K562 (cell line): ENCODE results near the gene TNPO3. TPM values are rescaled to one million over a fixed set of nuclear protein-coding genes. Genes with fewer than 3 reads are reported as not detected.

Source experiments
- ATAC-seq: fragments of 200-7000 bp; cut with Tn5 transposase; 3 replicates; pipeline ENCODE4 v1.9.1; 2020; ENCODE audit warnings: moderate library complexity
- BruUV-seq: library from RNA; stranded (reverse); fragments of 400-500 nt; replicated peaks from 2 replicates; lab custom pipeline; 2021; lab: Mats Ljungman, UMichigan
- CTCF ChIA-PET: fragments of 300-600 bp; formaldehyde crosslinking; extraction: SDS; loops from one replicate; lab custom pipeline; 2021; ENCODE audit warnings: low intra/inter-chr PET ratio; lab: Yijun Ruan, JAX
- POLR2A ChIA-PET: fragments of 300-600, 350-650 bp; sonication (Branson Sonifier 250); formaldehyde crosslinking; extraction: SDS; loops from one replicate; lab custom pipeline; 2021; ENCODE audit warnings: antibody characterized with exemption, inconsistent platforms; lab: Yijun Ruan, JAX
- DNase-seq, 4 experiments: peaks; one replicate each; pipeline versions ENCODE4 v3.0.0 to v3.0.0-alpha.2; 2011 to 2018; ENCODE audit warnings: low spot score in 3 of 4, mixed read lengths in 3 of 4; ENCODE audit errors: extremely low read depth in 1 of 4
- FAIRE-seq: peaks from 2 replicates; lab custom pipeline; 2011; peaks lifted over from hg19 to GRCh38; lab: Jason Lieb, UNC
- H2AFZ ChIP-seq: 2 replicates; pipeline ENCODE4 v1.6.0; 2011; ENCODE audit warnings: low read depth, low read length, control low read depth, inconsistent platforms
- H3K27ac ChIP-seq: fragments of 200-600 bp; 3 replicates; pipeline ENCODE4 v1.8.0; 2011; ENCODE audit warnings: low read depth, mild to moderate bottlenecking, control low read depth, inconsistent platforms, low read length, moderate library complexity, mixed read lengths; ENCODE audit errors: extremely low read depth
- H3K27me3 ChIP-seq, 2 experiments: fragments of 300-600 bp in 1 of 2; 2 replicates in 1 of 2; 3 replicates in 1 of 2; pipeline versions ENCODE4 v1.6.0 to v1.8.0; 2011; ENCODE audit warnings: inconsistent platforms in 2 of 2, low read length in 2 of 2, mild to moderate bottlenecking in 1 of 2, mixed read lengths in 1 of 2, moderate library complexity in 1 of 2; ENCODE audit not compliant: control insufficient read depth in 2 of 2, insufficient read depth in 2 of 2
- H3K36me3 ChIP-seq: fragments of 300-600 bp; 3 replicates; pipeline ENCODE4 v1.8.0; 2011; ENCODE audit warnings: mild to moderate bottlenecking, low read length, inconsistent platforms; ENCODE audit not compliant: control insufficient read depth, insufficient read depth
- H3K4me1 ChIP-seq, 2 experiments: fragments of 200-600 bp in 1 of 2; replicated peaks in 1 of 2; 2 replicates in 1 of 2; 3 replicates in 1 of 2; pipeline versions ENCODE4 v1.5.1 to v1.8.0; 2011; ENCODE audit warnings: inconsistent platforms in 2 of 2, low read length in 2 of 2, mild to moderate bottlenecking in 1 of 2, mixed read lengths in 1 of 2, moderate library complexity in 1 of 2; ENCODE audit not compliant: control insufficient read depth in 2 of 2, insufficient read depth in 2 of 2
- H3K4me2 ChIP-seq: 2 replicates; pipeline ENCODE4 v1.6.1; 2011; ENCODE audit warnings: low read length, control low read depth, inconsistent platforms, mixed read lengths; ENCODE audit not compliant: insufficient read depth
- H3K4me3 ChIP-seq: fragments of 200-600 bp; sonication (generic), shearing (Covaris generic); 2 replicates; pipeline ENCODE4 v1.5.1; 2016; ENCODE audit warnings: control low read depth, inconsistent platforms
- H3K79me2 ChIP-seq: fragments of 200-600 bp; 3 replicates; pipeline ENCODE4 v1.8.0; 2011; ENCODE audit warnings: low read length, inconsistent platforms; ENCODE audit not compliant: control insufficient read depth, insufficient read depth
- H3K9ac ChIP-seq, 2 experiments: 2 replicates each; pipeline versions ENCODE4 v1.6.0 to v1.6.1; 2011; ENCODE audit warnings: low read depth in 2 of 2, low read length in 2 of 2, control low read depth in 1 of 2, inconsistent platforms in 1 of 2, mild to moderate bottlenecking in 1 of 2, mixed read lengths in 1 of 2; ENCODE audit not compliant: insufficient read depth in 1 of 2
- H3K9me1 ChIP-seq: one replicate; pipeline ENCODE4 v1.6.0; 2011; ENCODE audit warnings: inconsistent platforms, mild to moderate bottlenecking, low read length, moderate library complexity; ENCODE audit not compliant: control insufficient read depth, insufficient read depth
- H3K9me3 ChIP-seq: replicated peaks from 2 replicates; pipeline ENCODE4 v1.5.1; 2011; ENCODE audit warnings: low read depth, low read length, inconsistent platforms; ENCODE audit not compliant: control insufficient read depth, insufficient read depth
- H4K20me1 ChIP-seq: replicated peaks from 2 replicates; pipeline ENCODE4 v1.6.1; 2011; ENCODE audit warnings: low read length, inconsistent platforms, mixed read lengths; ENCODE audit not compliant: control insufficient read depth, insufficient read depth
- ETV1 ChIP-seq: fragments of 450-650 bp; conservative IDR thresholded peaks from 2 replicates; pipeline ENCODE4 v1.6.1; 2016; ENCODE audit warnings: missing genetic modification characterization, control low read depth, low read depth, missing compliant biosample characterization
- PKNOX1 ChIP-seq: fragments of 450-650 bp; IDR thresholded peaks from 2 replicates; pipeline ENCODE4 v1.6.1; 2016
- POLR3G ChIP-seq: IDR thresholded peaks from 2 replicates; pipeline ENCODE4 v1.6.1; 2011; ENCODE audit not compliant: insufficient read length, insufficient replicate concordance; ENCODE audit errors: extremely low read depth
- RBM17 ChIP-seq: fragments of 200-400 bp; formaldehyde crosslinking; IDR thresholded peaks from 2 replicates; pipeline ENCODE4 v1.6.1; 2017; ENCODE audit warnings: low read depth, mild to moderate bottlenecking, low read length, borderline replicate concordance
- ZNF511 ChIP-seq: sonication (generic); formaldehyde crosslinking; IDR thresholded peaks from 2 replicates; pipeline ENCODE4 v1.8.0; 2022; ENCODE audit warnings: mild to moderate bottlenecking, missing genetic modification reagents
- WGBS: fragments of 100-300 bp; shearing (Covaris generic); methylation state at CpG from one replicate; pipeline ENCODE4 v1.1.6; 2016; ENCODE audit warnings: low coverage, mixed read lengths; ENCODE audit not compliant: insufficient coverage; ENCODE audit errors: missing lambda C conversion rate; 5-methylcytosine and 5-hydroxymethylcytosine counted together
- in situ Hi-C: fragments of 300-500 bp; cut with MboI; formaldehyde crosslinking; loops from 4 replicates; pipeline ENCODE4 v1.15.0; 2018; ENCODE audit warnings: inconsistent platforms, mixed read lengths
- intact Hi-C: fragments of 100-400 bp; cut with micrococcal nuclease; formaldehyde crosslinking; loops from 2 replicates; pipeline ENCODE4 v1.14.2; 2022
- polyA plus RNA-seq, 8 experiments: library from polyadenylated mRNA; depleted of rRNA in 4 of 8; stranded (reverse) in 5 of 8; unstranded in 3 of 8; fragments of >200 nt; fragmentation: Nextera tagmentation in 2 of 8; fragmentation: Illumina TruSeq in 1 of 8; extraction: Ambion mirVana in 2 of 8; extraction: Trizol in 1 of 8; gene quantifications; 2 replicates each; pipeline versions ENCODE4 v1.2.1 to v1.2.3, GENCODE V29; 2011 to 2014; ENCODE audit warnings: inconsistent platforms in 1 of 8, missing spikeins in 1 of 8
- total RNA-seq, 7 experiments: library from RNA; depleted of rRNA in 6 of 7; stranded (reverse); fragments of >200 nt in 6 of 7; fragmentation: Illumina TruSeq in 2 of 7; extraction: Trizol in 2 of 7; gene quantifications; 2 replicates each; pipeline versions ENCODE4 v1.2.1 to v1.2.3, GENCODE V29; 2011 to 2021; ENCODE audit warnings: low replicate concordance in 1 of 7

Gene TNPO3
- total and polyA plus RNA-seq, 9 of the 15 experiments (the other 6 are each of a cell fraction or from before 2014, with no cell fraction given): 35.8 to 125 (median 110) TPM

GRCh38 chr7:129072479-129073011 is 17.6 kb upstream of the TNPO3 start:
- ChIA-PET CTCF (no interaction called here), POLR2A (interaction anchor here (1.0 kb wide), 1 partner anchor 11 kb away, joined by 4 read pairs; no protein-coding TSS in a partner anchor)
- H3K27ac ChIP-seq: no peak overlapping the region
- no peak for TF ChIP-seq RBM17
- 0 out of 2 replicates have a peak, but pooled peaks have one; percentile 43 for TF ChIP-seq ZNF511
- intact Hi-C loops (no loop called here), in situ Hi-C loops (no loop called here)
- no peaks in the 10 kb centered on the region for H3K27me3 ChIP-seq
- DNase-seq: no peak
- H3K9me3 ChIP-seq: no peaks in the 10 kb centered on the region
- H3K9me1 ChIP-seq: no peaks in the 10 kb centered on the region
- no TSS peak for BruUV-seq
- no peak overlapping the region for H3K4me2 ChIP-seq
- H3K79me2 ChIP-seq: no peaks in the 10 kb centered on the region
- no peak; the same call in 2 of the 3 replicates for ATAC-seq
- no peaks in the 10 kb centered on the region for H4K20me1 ChIP-seq
- no peak for FAIRE-seq
- no peaks in the 10 kb centered on the region for H3K36me3 ChIP-seq
- peaks cover 6 to 8% of the 10 kb centered on the region in 2 experiments; a peak in 4 of 5 replicates for H3K4me1 ChIP-seq
- H3K4me3 ChIP-seq: no peak overlapping the region
- no peak overlapping the region for H3K9ac ChIP-seq
- WGBS: 55% methylated on average over 9 of the region's 9 CpGs
- peak overlapping the region; percentile 43; the same call in 1 of the 2 replicates for H2AFZ ChIP-seq

- DNase-seq: no peak
- H3K4me2 ChIP-seq: no peak overlapping the region
- intact Hi-C loops: no loop called here
- WGBS: 49% methylated on average over 5 of the region's 5 CpGs
- H3K36me3 ChIP-seq: no peaks in the 10 kb centered on the region
- BruUV-seq: no TSS peak
- no peak overlapping the region for H3K27ac ChIP-seq
- in situ Hi-C loops: no loop called here
- ChIA-PET POLR2A (interaction anchor here (0.8 to 8.2 kb wide), 3 partner anchors 15 to 33 kb away, joined by 3 to 149 read pairs (median 3); partner anchors contain the start of gene TNPO3), CTCF (no interaction called here)
- H3K4me1 ChIP-seq: peaks cover 18 to 32% of the 10 kb centered on the region in 2 experiments
- H3K9me1 ChIP-seq: no peaks in the 10 kb centered on the region
- ATAC-seq: no peak
- peak overlapping the region; percentile 74 for H2AFZ ChIP-seq
- FAIRE-seq: no peak
- TF ChIP-seq ETV1 (tag): peak; percentile 50; the same call in 1 of the 2 replicates
- no peak for TF ChIP-seq POLR3G
- TF ChIP-seq PKNOX1: 0 out of 2 replicates have a peak, but pooled peaks have one; percentile 5
- no peaks in the 10 kb centered on the region for H3K9me3 ChIP-seq
- H3K27me3 ChIP-seq: no peaks in the 10 kb centered on the region; a peak in 1 of 5 replicates
- no peaks in the 10 kb centered on the region for H4K20me1 ChIP-seq
- no peaks in the 10 kb centered on the region for H3K79me2 ChIP-seq
- peak overlapping the region in 1 of 2 experiments; percentile 18; a peak in 1 of 4 replicates for H3K9ac ChIP-seq
- no peak overlapping the region for H3K4me3 ChIP-seq
Measured at GRCh38 chr7:129069021-129069420, 14.1 kb upstream of the TNPO3 start.
